Activated naive CD4-positive, alpha-beta T cell treated with anti-CD3 and anti-CD28 coated beads for 36 hours (primary cell): ENCODE data around the gene PTCRA. TPM values are rescaled to one million over a fixed set of nuclear protein-coding genes. Genes with fewer than 3 reads are reported as not detected.
A peak's percentile ranks its signal among the peaks of the same experiment; 100 is the strongest.
"Not testable (repeated sequence)": the region's sequence is repeated elsewhere in the genome, so short reads cannot be mapped to it uniquely, and the experiment has no call there.

Experiments
- CTCF ChIA-PET: fragments of 350-600 bp; sonication (Branson Sonifier 250); formaldehyde crosslinking; loops from one replicate; lab custom pipeline; 2021; ENCODE audit warnings: antibody characterized with exemption; lab: Charles Lee
- DNase-seq: peaks from one replicate; pipeline ENCODE4 v3.0.0-alpha.2; 2020
- H3K27ac Mint-ChIP-seq: one replicate; pipeline ENCODE4 v1.8.0; 2021; ENCODE audit warnings: mild to moderate bottlenecking, mixed read lengths
- H3K27me3 Mint-ChIP-seq: one replicate; pipeline ENCODE4 v1.8.0; 2021; ENCODE audit warnings: low read depth, mixed read lengths
- H3K36me3 Mint-ChIP-seq: one replicate; pipeline ENCODE4 v1.8.0; 2021; ENCODE audit warnings: low read depth, mixed read lengths
- H3K4me1 Mint-ChIP-seq: one replicate; pipeline ENCODE4 v1.8.0; 2021; ENCODE audit warnings: low read depth, mixed read lengths
- H3K4me3 Mint-ChIP-seq: one replicate; pipeline ENCODE4 v1.8.0; 2021; ENCODE audit warnings: mild to moderate bottlenecking, moderate library complexity, mixed read lengths
- H3K9me3 Mint-ChIP-seq: one replicate; pipeline ENCODE4 v1.8.0; 2021; ENCODE audit warnings: mixed read lengths
- intact Hi-C: fragments of 100-400 bp; cut with micrococcal nuclease; formaldehyde crosslinking; loops from one replicate; pipeline ENCODE4 v1.15.1; 2023
- total RNA-seq, 2 experiments: library from RNA; stranded (reverse); gene quantifications; one replicate each; pipeline ENCODE4 v1.2.3, GENCODE V29; 2021

PTCRA gene
- total RNA-seq, 2 experiments from 2014 or later = not detected

- Mint-ChIP-seq H3K4me1 (peaks cover 32% of the 10 kb centered on the region), H3K9me3 (no peaks in the 10 kb centered on the region), H3K36me3 (peaks cover 23% of the 10 kb centered on the region), H3K4me3 (peak overlapping the region; percentile 82), H3K27me3 (no peaks in the 10 kb centered on the region), H3K27ac (peak overlapping the region; percentile 95)
- intact Hi-C loops = loop anchor here (1.0 to 5.0 kb wide), 6 partner anchors 11 to 673 kb away; partner anchors contain the start of genes CNPY3, MRPS10, RPL7L1 and TBCC
- DNase-seq = peak; percentile 96
- CTCF ChIA-PET = interaction anchor here (0.6 to 3.5 kb wide), 6 partner anchors 8 to 676 kb away, joined by 3 to 14 read pairs (median 4); no protein-coding TSS in a partner anchor
These were observed 25.3 kb upstream of the PTCRA start for GRCh38 chr6:42890311-42891198.

DNA sequence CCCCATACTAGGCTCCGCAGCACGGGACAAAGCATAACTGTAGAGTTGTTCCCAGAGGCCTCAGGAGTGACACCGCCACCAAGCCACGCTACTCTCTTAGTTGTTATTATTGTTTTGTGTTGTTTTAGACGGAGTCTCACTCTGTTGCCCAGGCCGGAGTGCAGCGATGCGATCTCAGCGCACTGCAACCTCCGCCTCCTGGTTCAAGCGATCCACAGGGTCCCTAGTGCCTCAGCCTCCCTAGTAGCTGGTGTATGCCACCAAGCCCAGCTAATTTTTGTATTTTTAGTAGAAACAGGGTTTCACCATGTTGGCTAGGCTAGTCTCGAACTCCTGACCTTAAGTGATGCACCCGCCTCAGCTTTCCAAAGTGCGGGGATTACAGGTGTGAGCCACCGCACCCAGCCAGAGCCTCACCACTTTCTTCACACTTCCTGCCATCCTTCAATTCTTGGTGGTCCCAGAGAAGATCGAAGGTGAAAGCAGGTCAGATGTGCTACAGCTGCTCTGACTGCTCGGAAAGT is 24.6 kb upstream of the PTCRA start:
- intact Hi-C loops = loop anchor here (5.0 kb wide), 2 partner anchors 324 to 674 kb away; partner anchors contain the start of gene MRPS10
- peak overlapping the region; percentile 95 for H3K27ac Mint-ChIP-seq
- CTCF ChIA-PET = interaction anchor here (0.7 to 3.5 kb wide), 6 partner anchors 9 to 252 kb away, joined by 3 to 14 read pairs (median 4); no protein-coding TSS in a partner anchor
- H3K27me3 Mint-ChIP-seq = no peaks in the 10 kb centered on the region
- no peak for DNase-seq
- peaks cover 25% of the 10 kb centered on the region for H3K4me1 Mint-ChIP-seq
- peaks cover 16% of the 10 kb centered on the region for H3K36me3 Mint-ChIP-seq
- H3K9me3 Mint-ChIP-seq = no peaks in the 10 kb centered on the region
- H3K4me3 Mint-ChIP-seq = peak overlapping the region; percentile 82

DNA sequence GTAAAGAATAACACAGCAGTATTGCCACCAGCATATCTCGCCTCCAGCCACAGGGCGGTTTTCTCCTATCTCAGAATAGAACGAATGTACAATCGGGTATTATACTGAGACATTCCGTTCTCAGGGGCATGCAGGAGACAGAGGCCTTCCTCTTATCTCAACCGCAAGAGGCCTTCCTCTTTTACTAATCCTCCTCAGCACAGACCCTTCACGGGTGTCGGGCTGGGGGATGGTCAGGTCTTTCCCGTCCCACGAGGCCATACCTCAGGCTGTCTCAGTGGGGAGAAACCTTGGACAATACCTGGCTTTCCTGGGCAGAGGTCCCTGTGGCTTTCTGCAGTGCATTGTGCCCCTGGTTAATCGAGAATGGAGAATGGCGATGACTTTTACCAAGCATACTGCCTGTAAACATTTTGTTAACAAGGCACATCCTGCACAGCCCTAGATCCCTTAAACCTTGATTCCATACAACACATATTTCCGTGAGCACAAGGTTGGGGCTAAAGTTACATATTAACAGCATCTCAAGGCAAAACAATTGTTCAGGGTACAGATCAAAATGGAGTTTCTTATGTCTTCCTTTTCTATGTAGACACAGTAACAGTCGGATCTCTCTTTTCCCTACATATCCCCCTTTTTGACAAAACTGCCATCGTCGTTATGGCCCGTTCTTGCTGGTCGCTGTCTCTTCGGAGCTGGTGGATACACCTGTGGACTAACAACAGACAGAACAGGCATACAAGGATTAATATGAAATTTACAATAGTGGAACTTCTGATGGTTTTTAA is 21.6 kb upstream of the PTCRA start:
- intact Hi-C loops = loop anchor here (5.0 kb wide), 2 partner anchors 327 to 677 kb away; partner anchors contain the start of gene MRPS10
- not testable (repeated sequence) for DNase-seq, H3K27me3 Mint-ChIP-seq, H3K4me3 Mint-ChIP-seq, H3K27ac Mint-ChIP-seq, H3K9me3 Mint-ChIP-seq, H3K36me3 Mint-ChIP-seq
- CTCF ChIA-PET = interaction anchor here (0.6 to 3.5 kb wide), 3 partner anchors 8 to 232 kb away, joined by 3 to 14 read pairs (median 4); no protein-coding TSS in a partner anchor
- H3K4me1 Mint-ChIP-seq = peaks cover 15% of the 10 kb centered on the region

GRCh38 chr6:42896178-42896719 is 19.6 kb upstream of the PTCRA start:
- no peaks in the 10 kb centered on the region for H3K27me3 Mint-ChIP-seq
- H3K4me1 Mint-ChIP-seq = peaks cover 3% of the 10 kb centered on the region
- DNase-seq = no peak
- H3K27ac Mint-ChIP-seq = no peak overlapping the region
- no peaks in the 10 kb centered on the region for H3K36me3 Mint-ChIP-seq
- intact Hi-C loops = no loop called here
- no peaks in the 10 kb centered on the region for H3K9me3 Mint-ChIP-seq
- H3K4me3 Mint-ChIP-seq = no peak overlapping the region
- CTCF ChIA-PET = interaction anchor here (1.1 to 1.5 kb wide), 2 partner anchors 10 to 201 kb away, joined by 3 to 4 read pairs; no protein-coding TSS in a partner anchor

GRCh38 chr6:42898891-42899361 is 16.9 kb upstream of the PTCRA start:
- CTCF ChIA-PET = interaction anchor here (0.8 to 1.0 kb wide), 3 partner anchors 42 to 245 kb away, joined by 3 to 4 read pairs (median 4); no protein-coding TSS in a partner anchor
- intact Hi-C loops = loop anchor here (1.0 to 2.0 kb wide), 2 partner anchors 172 to 238 kb away; no protein-coding TSS in a partner anchor
- H3K4me3 Mint-ChIP-seq = no peak overlapping the region
- no peak overlapping the region for H3K27ac Mint-ChIP-seq
- peaks cover 11% of the 10 kb centered on the region for H3K4me1 Mint-ChIP-seq
- no peaks in the 10 kb centered on the region for H3K36me3 Mint-ChIP-seq
- DNase-seq = peak; percentile 87
- H3K27me3 Mint-ChIP-seq = no peaks in the 10 kb centered on the region
- H3K9me3 Mint-ChIP-seq = no peaks in the 10 kb centered on the region

DNA sequence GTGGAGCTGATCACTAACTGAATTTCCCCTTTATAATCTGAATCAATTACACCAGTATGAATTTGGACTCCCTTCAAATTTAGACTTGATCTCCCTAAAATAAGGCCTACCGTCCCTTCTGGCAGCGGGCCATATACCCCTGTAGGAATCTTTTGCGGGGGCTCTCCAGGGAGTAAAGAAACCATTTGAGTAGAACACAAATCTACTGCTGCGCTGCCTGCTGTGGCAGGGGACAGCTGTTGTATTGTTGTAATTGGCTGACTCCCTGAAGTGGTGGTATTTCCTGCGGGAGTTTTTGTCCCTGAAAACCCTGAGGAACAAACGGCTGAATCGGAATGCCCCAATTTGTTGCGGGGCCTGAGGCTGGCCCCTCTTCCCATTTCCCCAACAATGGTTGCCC is 16.0 kb upstream of the PTCRA start:
- Mint-ChIP-seq H3K9me3 (no peaks in the 10 kb centered on the region), H3K4me1 (peaks cover 11% of the 10 kb centered on the region), H3K36me3 (no peaks in the 10 kb centered on the region), H3K27ac (no peak overlapping the region), H3K4me3 (no peak overlapping the region), H3K27me3 (no peaks in the 10 kb centered on the region)
- intact Hi-C loops = loop anchor here (1.0 to 5.0 kb wide), 7 partner anchors 61 to 607 kb away; partner anchors contain the start of genes GNMT, KLC4, MRPL2 and RRP36
- CTCF ChIA-PET = interaction anchor here (0.8 to 3.3 kb wide), 7 partner anchors 15 to 244 kb away, joined by 3 to 25 read pairs (median 5); partner anchors contain the start of genes CNPY3 and PTCRA
- DNase-seq = no peak

DNA sequence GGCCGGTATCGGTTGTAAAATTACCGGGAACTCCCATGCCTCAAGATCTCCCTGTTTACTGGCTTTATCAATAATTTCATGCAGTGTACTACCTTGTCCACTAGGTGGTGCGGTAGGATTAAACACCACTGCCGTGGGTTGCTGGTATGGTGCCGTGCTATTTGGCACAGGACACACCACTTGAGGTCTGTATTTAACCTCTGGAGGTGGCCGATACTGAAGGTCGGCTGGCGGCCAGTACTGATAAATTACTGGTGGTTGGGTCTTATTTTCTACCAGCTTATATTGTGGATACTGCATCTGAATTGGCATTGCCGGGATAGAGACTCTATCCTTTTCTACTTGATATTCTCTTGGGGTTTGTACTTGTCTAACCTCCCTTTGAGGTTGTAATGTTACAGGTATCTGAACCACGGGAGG is 14.3 kb upstream of the PTCRA start:
- H3K27ac Mint-ChIP-seq = no peak overlapping the region
- intact Hi-C loops = loop anchor here (1.0 to 5.0 kb wide), 7 partner anchors 59 to 606 kb away; partner anchors contain the start of genes CUL7, GNMT, KLC4 and MRPL2
- peaks cover 11% of the 10 kb centered on the region for H3K4me1 Mint-ChIP-seq
- CTCF ChIA-PET = interaction anchor here (0.6 to 3.3 kb wide), 23 partner anchors 8 to 692 kb away, joined by 3 to 25 read pairs (median 3); partner anchors contain the start of genes CNPY3, PEX6, PTCRA and PTK7
- H3K36me3 Mint-ChIP-seq = no peaks in the 10 kb centered on the region
- H3K27me3 Mint-ChIP-seq = no peaks in the 10 kb centered on the region
- peak; percentile 83 for DNase-seq
- H3K9me3 Mint-ChIP-seq = no peaks in the 10 kb centered on the region
- H3K4me3 Mint-ChIP-seq = no peak overlapping the region

GRCh38 chr6:42902429-42903263 is 13.2 kb upstream of the PTCRA start:
- CTCF ChIA-PET = interaction anchor here (0.6 to 3.3 kb wide), 11 partner anchors 9 to 250 kb away, joined by 3 to 25 read pairs (median 3); partner anchors contain the start of genes PEX6, PTCRA and PTK7
- intact Hi-C loops = loop anchor here (5.0 kb wide), 2 partner anchors 170 to 605 kb away; no protein-coding TSS in a partner anchor
- not testable (repeated sequence) for DNase-seq, H3K4me3 Mint-ChIP-seq, H3K27me3 Mint-ChIP-seq, H3K9me3 Mint-ChIP-seq, H3K27ac Mint-ChIP-seq, H3K36me3 Mint-ChIP-seq
- peaks cover 11% of the 10 kb centered on the region for H3K4me1 Mint-ChIP-seq

DNA sequence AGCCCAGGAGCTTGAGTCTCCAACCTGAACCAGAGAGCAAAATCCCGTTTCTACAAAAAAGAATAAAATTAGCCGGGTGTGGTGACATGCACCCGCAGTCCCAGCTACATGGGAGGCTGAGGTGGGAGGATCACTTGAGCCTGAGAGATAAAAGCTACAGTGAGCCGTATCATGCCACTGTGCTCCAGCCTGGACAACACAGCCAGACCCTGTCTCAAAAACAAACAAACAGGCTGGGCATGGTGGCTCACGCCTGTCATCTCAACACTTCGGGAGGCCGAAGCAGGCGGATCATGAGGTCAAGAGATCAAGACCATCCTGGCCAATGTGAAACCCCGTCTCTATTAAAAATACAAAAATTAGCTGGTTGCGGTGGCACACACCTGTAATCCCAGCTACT is 11.4 kb upstream of the PTCRA start:
- intact Hi-C loops = loop anchor here (5.0 kb wide), 2 partner anchors 168 to 603 kb away; no protein-coding TSS in a partner anchor
- Mint-ChIP-seq H3K36me3 (no peaks in the 10 kb centered on the region), H3K4me1 (peaks cover 8% of the 10 kb centered on the region), H3K27me3 (no peaks in the 10 kb centered on the region), H3K4me3 (no peak overlapping the region), H3K27ac (no peak overlapping the region), H3K9me3 (no peaks in the 10 kb centered on the region)
- CTCF ChIA-PET = interaction anchor here (0.6 to 1.0 kb wide), 3 partner anchors 109 to 512 kb away, joined by 3 to 8 read pairs (median 4); partner anchors contain the start of genes KLHDC3 and MEA1
- no peak for DNase-seq

DNA sequence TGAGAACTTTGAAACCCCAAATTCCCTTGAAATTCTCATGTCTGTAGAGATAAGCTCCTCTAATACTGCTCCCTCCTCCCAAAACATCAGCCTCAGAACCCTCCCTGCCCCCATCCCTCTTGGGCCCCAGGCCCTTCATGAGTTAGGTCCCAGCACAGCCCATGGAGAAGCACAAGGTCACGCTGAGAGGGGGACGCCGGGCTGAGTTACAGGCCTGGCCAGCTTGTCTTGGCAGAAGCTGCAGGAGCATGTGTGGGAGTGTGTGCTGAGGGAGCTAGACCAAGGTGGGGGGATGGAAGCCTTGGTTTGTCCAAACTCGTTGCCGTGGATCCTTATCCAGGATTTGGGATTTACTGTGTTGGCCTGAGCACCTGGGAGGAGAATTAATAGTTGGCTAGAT is 8.5 kb upstream of the PTCRA start:
- peaks cover 4% of the 10 kb centered on the region for H3K27me3 Mint-ChIP-seq
- no peak overlapping the region for H3K4me3 Mint-ChIP-seq
- H3K9me3 Mint-ChIP-seq = no peaks in the 10 kb centered on the region
- H3K4me1 Mint-ChIP-seq = peaks cover 5% of the 10 kb centered on the region
- no peaks in the 10 kb centered on the region for H3K36me3 Mint-ChIP-seq
- H3K27ac Mint-ChIP-seq = no peak overlapping the region
- CTCF ChIA-PET = interaction anchor here (1.3 to 1.7 kb wide), 2 partner anchors 10 to 21 kb away, joined by 3 to 4 read pairs; partner anchors contain the start of gene CNPY3
- intact Hi-C loops = no loop called here
- DNase-seq = no peak
